Breast epithelium (tissue), 4 donors: ENCODE measurements around the gene PLEK2. TPM values are rescaled to one million over a fixed set of nuclear protein-coding genes. Genes with fewer than 3 reads are reported as not detected.

Source experiments
- DNase-seq, 2 donors: peaks; one replicate each; pipeline ENCODE4 v3.0.0-alpha.2; 2019; ENCODE audit warnings: low spot score in 2 of 2
- H3K27ac ChIP-seq, 2 donors: fragments of 200-600 bp; sonication (generic) in 1 of 2; one replicate each; pipeline ENCODE4 v1.5.1; 2016 to 2019; ENCODE audit warnings: mild to moderate bottlenecking in 1 of 2
- H3K27me3 ChIP-seq, 2 donors: fragments of 200-600 bp; sonication (generic) in 1 of 2; one replicate each; pipeline versions ENCODE4 v1.5.1 to v1.6.0; 2017 to 2019; ENCODE audit warnings: control low read depth in 1 of 2, mild to moderate bottlenecking in 1 of 2
- H3K36me3 ChIP-seq: fragments of 200-600 bp; one replicate; pipeline ENCODE4 v1.5.1; 2019
- H3K4me1 ChIP-seq, 2 donors: fragments of 200-600 bp; sonication (generic); one replicate each; pipeline ENCODE4 v1.5.1; 2016 to 2019; ENCODE audit warnings: control low read depth in 1 of 2
- H3K4me3 ChIP-seq, 3 donors: fragments of 200-600 bp; sonication (generic); 1 replicate in 2 of 3; 2 replicates in 1 of 3; pipeline ENCODE4 v1.5.1; 2016 to 2019; ENCODE audit warnings: mild to moderate bottlenecking in 3 of 3, moderate library complexity in 2 of 3
- H3K9me3 ChIP-seq, 2 donors: fragments of 200-600 bp; sonication (generic) in 1 of 2; one replicate each; pipeline ENCODE4 v1.5.1; 2016 to 2019; ENCODE audit warnings: control low read depth in 1 of 2
- CTCF ChIP-seq, 3 donors: fragments of 450-650 bp; IDR thresholded peaks; one replicate each; pipeline ENCODE4 v1.5.1; 2016 to 2017; ENCODE audit warnings: antibody characterized with exemption in 3 of 3, mild to moderate bottlenecking in 3 of 3, moderate library complexity in 3 of 3
- POLR2A ChIP-seq: fragments of 450-650 bp; IDR thresholded peaks from one replicate; pipeline ENCODE4 v1.6.1; 2016; ENCODE audit warnings: antibody characterized with exemption, mild to moderate bottlenecking, moderate library complexity
- POLR2AphosphoS5 ChIP-seq, 3 donors: sonication (generic); formaldehyde crosslinking; IDR thresholded peaks; one replicate each; pipeline ENCODE4 v1.6.1; 2017; ENCODE audit warnings: antibody characterized with exemption in 3 of 3
- intact Hi-C: fragments of 100-400 bp; cut with DNase I; formaldehyde crosslinking; loops from one replicate; pipeline ENCODE4 v1.15.1; 2023; ENCODE audit warnings: low total_unique reads
- total RNA-seq, 3 donors: library from RNA; depleted of rRNA; stranded (reverse); fragments of >200 nt; gene quantifications; one replicate each; pipeline ENCODE4 v1.1.0, GENCODE V29; 2016

Gene PLEK2
- total RNA-seq, 3 donors from 2014 or later, result 3.4 to 5.2 TPM; not detected in 1

- Histone ChIP-seq H3K27ac (no peak overlapping the region), H3K4me3 (no peak overlapping the region), H3K27me3 (no peaks in the 10 kb centered on the region), H3K9me3 (no peaks in the 10 kb centered on the region), H3K4me1 (no peaks in the 10 kb centered on the region), H3K36me3 (no peaks in the 10 kb centered on the region)
- no peak for DNase-seq
- intact Hi-C loops, result loop anchor here (10.0 kb wide), 1 partner anchor 145 kb away; no protein-coding TSS in a partner anchor
- TF ChIP-seq CTCF (IDR thresholded peaks at IDR 0.05) (no peak), POLR2A (no peak), POLR2AphosphoS5 (IDR thresholded peaks at IDR 0.05) (no peak)
Observed at GRCh38 chr14:67429510-67430205, 17.7 kb upstream of the PLEK2 start.

GRCh38 chr14:67428501-67429031 is 16.6 kb upstream of the PLEK2 start:
- Histone ChIP-seq H3K4me3 (no peak overlapping the region), H3K27ac (no peak overlapping the region), H3K4me1 (no peaks in the 10 kb centered on the region), H3K36me3 (no peaks in the 10 kb centered on the region), H3K27me3 (no peaks in the 10 kb centered on the region), H3K9me3 (no peaks in the 10 kb centered on the region)
- intact Hi-C loops, result loop anchor here (10.0 kb wide), 1 partner anchor 146 kb away; no protein-coding TSS in a partner anchor
- no peak for TF ChIP-seq POLR2AphosphoS5 (IDR thresholded peaks at IDR 0.05)
- no peak for TF ChIP-seq CTCF (IDR thresholded peaks at IDR 0.05)
- no peak for TF ChIP-seq POLR2A
- DNase-seq, result no peak

GRCh38 chr14:67426983-67427606 is 15.1 kb upstream of the PLEK2 start:
- Histone ChIP-seq H3K36me3 (no peaks in the 10 kb centered on the region), H3K27me3 (no peaks in the 10 kb centered on the region), H3K4me1 (no peaks in the 10 kb centered on the region), H3K4me3 (peak overlapping the region in 1 of 3 donors; percentile 39), H3K9me3 (no peaks in the 10 kb centered on the region), H3K27ac (no peak overlapping the region)
- peak; percentile 57 to 75 for DNase-seq
- TF ChIP-seq POLR2AphosphoS5 (IDR thresholded peaks at IDR 0.05), result no peak
- TF ChIP-seq CTCF (IDR thresholded peaks at IDR 0.05), result peak; percentile 80 to 88 (median 83)
- intact Hi-C loops, result loop anchor here (10.0 kb wide), 1 partner anchor 148 kb away; no protein-coding TSS in a partner anchor

GRCh38 chr14:67426161-67426560 is 14.2 kb upstream of the PLEK2 start:
- Histone ChIP-seq H3K4me1 (no peaks in the 10 kb centered on the region), H3K9me3 (no peaks in the 10 kb centered on the region), H3K27me3 (no peaks in the 10 kb centered on the region), H3K36me3 (no peaks in the 10 kb centered on the region), H3K27ac (no peak overlapping the region), H3K4me3 (no peak overlapping the region)
- no peak for DNase-seq
- intact Hi-C loops, result loop anchor here (10.0 kb wide), 1 partner anchor 149 kb away; no protein-coding TSS in a partner anchor
- TF ChIP-seq POLR2A (no peak), POLR2AphosphoS5 (IDR thresholded peaks at IDR 0.05) (no peak), CTCF (IDR thresholded peaks at IDR 0.05) (no peak)

GRCh38 chr14:67425608-67426007 is 13.6 kb upstream of the PLEK2 start:
- no peaks in the 10 kb centered on the region for H3K36me3 ChIP-seq
- no peak for DNase-seq
- H3K27me3 ChIP-seq, result no peaks in the 10 kb centered on the region
- H3K9me3 ChIP-seq, result no peaks in the 10 kb centered on the region
- intact Hi-C loops, result loop anchor here (10.0 kb wide), 1 partner anchor 149 kb away; no protein-coding TSS in a partner anchor
- H3K4me3 ChIP-seq, result no peak overlapping the region
- H3K4me1 ChIP-seq, result no peaks in the 10 kb centered on the region
- no peak overlapping the region for H3K27ac ChIP-seq
- no peak for TF ChIP-seq POLR2A
- TF ChIP-seq POLR2AphosphoS5 (IDR thresholded peaks at IDR 0.05), result no peak
- TF ChIP-seq CTCF (IDR thresholded peaks at IDR 0.05), result no peak
